SK-N-SH (cell line): Measurements from ENCODE around the gene RAD23B. TPM values are rescaled to one million over a fixed set of nuclear protein-coding genes. Genes with fewer than 3 reads are reported as not detected.

Source experiments
- CTCF ChIA-PET: fragments of 300-600, 350-600 bp; formaldehyde crosslinking; extraction: SDS; loops from one replicate; lab custom pipeline; 2021; lab: Yijun Ruan, JAX
- POLR2A ChIA-PET: fragments of 350-600 bp; sonication (Branson Sonifier 250); formaldehyde crosslinking; extraction: SDS; loops from one replicate; lab custom pipeline; 2020; ENCODE audit warnings: antibody characterized with exemption, inconsistent platforms; lab: Yijun Ruan, JAX
- DNase-seq: peaks from one replicate; pipeline ENCODE4 v3.0.0; 2012
- H2AFZ ChIP-seq: fragments of 200-600 bp; sonication (generic); 2 replicates; pipeline ENCODE4 v1.8.1; 2016; ENCODE audit warnings: antibody characterized with exemption, mild to moderate bottlenecking, low read depth
- H3F3A ChIP-seq: fragments of 200-600 bp; sonication (generic); replicated peaks from 2 replicates; pipeline ENCODE3; 2016; ENCODE audit warnings: antibody characterized with exemption, mild to moderate bottlenecking; ENCODE audit not compliant: insufficient read depth
- H3K27ac ChIP-seq, 2 experiments: fragments of 200-500 bp in 1 of 2; fragments of 200-600 bp in 1 of 2; sonication (Bioruptor generic) in 1 of 2; sonication (generic), shearing (Covaris generic) in 1 of 2; 2 replicates each; pipeline versions ENCODE4 v1.5.1 to v1.6.1; 2014 to 2016; ENCODE audit warnings: low read depth in 2 of 2, inconsistent platforms in 1 of 2, low read length in 1 of 2, mild to moderate bottlenecking in 1 of 2, mixed read lengths in 1 of 2
- H3K27me3 ChIP-seq: fragments of 200-600 bp; sonication (generic), shearing (Covaris generic); 2 replicates; pipeline ENCODE4 v1.6.1; 2016; ENCODE audit warnings: mixed run types; ENCODE audit not compliant: insufficient read depth
- H3K36me3 ChIP-seq, 2 experiments: fragments of 200-500 bp in 1 of 2; fragments of 200-600 bp in 1 of 2; sonication (Bioruptor generic) in 1 of 2; sonication (generic) in 1 of 2; replicated peaks in 1 of 2; 2 replicates each; pipeline versions ENCODE3 to v1.5.1; 2014 to 2016; ENCODE audit warnings: low read length in 1 of 2, mild to moderate bottlenecking in 1 of 2; ENCODE audit not compliant: insufficient read depth in 2 of 2, control insufficient read depth in 1 of 2
- H3K4me1 ChIP-seq, 2 experiments: fragments of 200-500 bp in 1 of 2; fragments of 200-600 bp in 1 of 2; sonication (Bioruptor generic) in 1 of 2; sonication (generic), shearing (Covaris generic) in 1 of 2; 2 replicates each; pipeline versions ENCODE4 v1.5.1 to v1.6.1; 2014 to 2016; ENCODE audit warnings: low read depth in 1 of 2, low read length in 1 of 2, mixed run types in 1 of 2; ENCODE audit not compliant: insufficient read depth in 2 of 2, control insufficient read depth in 1 of 2
- H3K4me2 ChIP-seq: fragments of 200-600 bp; sonication (generic), shearing (Covaris generic); 2 replicates; pipeline ENCODE4 v1.6.1; 2017; ENCODE audit warnings: mixed run types
- H3K4me3 ChIP-seq, 2 experiments: fragments of 200-500 bp in 1 of 2; fragments of 200-600 bp in 1 of 2; sonication (Bioruptor generic) in 1 of 2; sonication (generic), shearing (Covaris generic) in 1 of 2; 2 replicates each; pipeline versions ENCODE4 v1.5.1 to v1.8.1; 2014 to 2016; ENCODE audit warnings: low read depth in 2 of 2, inconsistent platforms in 1 of 2, low read length in 1 of 2, mild to moderate bottlenecking in 1 of 2, mixed read lengths in 1 of 2, moderate library complexity in 1 of 2
- H3K79me2 ChIP-seq: fragments of 200-600 bp; sonication (generic); 2 replicates; pipeline ENCODE4 v1.8.1; 2017; ENCODE audit warnings: mild to moderate bottlenecking; ENCODE audit not compliant: insufficient read depth
- H3K9ac ChIP-seq: fragments of 200-600 bp; sonication (generic); 2 replicates; pipeline ENCODE4 v1.6.1; 2017; ENCODE audit warnings: mixed run types
- H3K9me2 ChIP-seq: fragments of 200-600 bp; sonication (generic); 2 replicates; pipeline ENCODE4 v1.6.1; 2017; ENCODE audit warnings: mixed run types
- H3K9me3 ChIP-seq: fragments of 200-600 bp; sonication (generic); 2 replicates; pipeline ENCODE4 v1.6.1; 2017; ENCODE audit warnings: mixed run types, mild to moderate bottlenecking, moderate library complexity
- H4K20me1 ChIP-seq: fragments of 200-600 bp; sonication (generic); 2 replicates; pipeline ENCODE4 v1.6.1; 2017; ENCODE audit warnings: mild to moderate bottlenecking, mixed run types; ENCODE audit not compliant: insufficient read depth
- CHD2 ChIP-seq: fragments of 150-350 bp; IDR thresholded peaks from 2 replicates; pipeline ENCODE4 v1.6.1; 2018; ENCODE audit warnings: low read length; ENCODE audit not compliant: partially characterized antibody
- EP300 ChIP-seq, 2 experiments: IDR thresholded peaks; 2 replicates each; pipeline versions ENCODE4 v1.4.0 to v1.6.1; 2012; ENCODE audit warnings: borderline replicate concordance in 1 of 2, low read depth in 1 of 2, low read length in 1 of 2
- EZH2phosphoT487 ChIP-seq: fragments of 200-600 bp; sonication (generic); IDR thresholded peaks from 2 replicates; pipeline ENCODE4 v1.6.1; 2017; ENCODE audit warnings: low read depth, mixed run types, mild to moderate bottlenecking, antibody characterized with exemption, moderate library complexity, borderline replicate concordance
- FOSL2 ChIP-seq: IDR thresholded peaks from 2 replicates; pipeline ENCODE4 v1.4.0; 2012; ENCODE audit warnings: low read depth, mild to moderate bottlenecking, moderate library complexity, borderline replicate concordance
- FOXJ3 ChIP-seq: sonication (generic); formaldehyde crosslinking; IDR thresholded peaks from 2 replicates; pipeline ENCODE4 v1.5.1; 2020; ENCODE audit warnings: mild to moderate bottlenecking, missing genetic modification reagents
- JUND ChIP-seq: IDR thresholded peaks from 2 replicates; pipeline ENCODE4 v1.4.0; 2012
- MEF2A ChIP-seq: IDR thresholded peaks from 2 replicates; pipeline ENCODE4 v1.4.0; 2012; ENCODE audit warnings: low read depth, borderline replicate concordance
- NFIC ChIP-seq: IDR thresholded peaks from 2 replicates; pipeline ENCODE4 v1.4.0; 2012; ENCODE audit warnings: borderline replicate concordance
- NRF1 ChIP-seq: IDR thresholded peaks from 2 replicates; pipeline ENCODE4 v1.6.1; 2012; ENCODE audit warnings: low read depth, mild to moderate bottlenecking, low read length
- POLR2AphosphoS5 ChIP-seq: IDR thresholded peaks from 2 replicates; pipeline ENCODE4 v1.6.1; 2012; ENCODE audit warnings: low read depth, low read length
- RAD21 ChIP-seq: IDR thresholded peaks from 2 replicates; pipeline ENCODE4 v1.6.1; 2012; ENCODE audit warnings: mild to moderate bottlenecking, low read length
- RXRA ChIP-seq: IDR thresholded peaks from 2 replicates; pipeline ENCODE4 v1.4.0; 2012; ENCODE audit warnings: low read depth, mild to moderate bottlenecking, borderline replicate concordance
- SMC3 ChIP-seq: IDR thresholded peaks from 2 replicates; pipeline ENCODE4 v1.6.1; 2012; ENCODE audit warnings: low read depth, low read length, improper control_type of control experiment
- TAF1 ChIP-seq: IDR thresholded peaks from 2 replicates; pipeline ENCODE4 v1.6.1; 2012; ENCODE audit warnings: low read depth, mild to moderate bottlenecking, low read length, moderate library complexity, borderline replicate concordance
- TCF12 ChIP-seq: IDR thresholded peaks from 2 replicates; pipeline ENCODE4 v1.4.0; 2012
- WGBS: methylation state at CpG from one replicate; pipeline ENCODE4 v1.1.6; 2017; ENCODE audit warnings: low lambda C conversion rate; 5-methylcytosine and 5-hydroxymethylcytosine counted together
- polyA plus RNA-seq, 3 experiments: library from polyadenylated mRNA; depleted of rRNA; stranded (reverse); fragments of >200 nt; gene quantifications; 2 replicates each; pipeline ENCODE4 v1.2.3, GENCODE V29; 2012
- TF ChIP-seq, protein P1 (sequence below): IDR thresholded peaks from 2 replicates; pipeline ENCODE4 v1.6.1; 2012; ENCODE audit warnings: mild to moderate bottlenecking, low read depth, low read length, moderate library complexity
- TF ChIP-seq, protein P2 (sequence below): IDR thresholded peaks from 2 replicates; pipeline ENCODE4; 2012
- TF ChIP-seq, protein P3 (sequence below): fragments of 150-350 bp; IDR thresholded peaks from 2 replicates; pipeline ENCODE4 v1.6.1; 2017; ENCODE audit warnings: antibody characterized with exemption, low read length, low read depth, borderline replicate concordance
- TF ChIP-seq, protein P4 (sequence below): fragments of 150-350 bp; IDR thresholded peaks from 2 replicates; pipeline ENCODE4 v1.6.1; 2016; ENCODE audit warnings: mild to moderate bottlenecking, low read depth, low read length
- TF ChIP-seq, protein P5 (sequence below): IDR thresholded peaks from 2 replicates; pipeline ENCODE4 v1.4.0; 2012; ENCODE audit warnings: low read depth, borderline replicate concordance
- TF ChIP-seq, protein P6 (sequence below): IDR thresholded peaks from 2 replicates; pipeline ENCODE4 v1.4.0; 2012; ENCODE audit warnings: low read depth
- TF ChIP-seq, protein P7 (sequence below): IDR thresholded peaks from 2 replicates; pipeline ENCODE4 v1.4.0; 2012; ENCODE audit warnings: low read depth, borderline replicate concordance

Gene RAD23B
- polyA plus RNA-seq, 1 of the 3 experiments (the other 2 are of a cell fraction) = 62.9 TPM

DNA sequence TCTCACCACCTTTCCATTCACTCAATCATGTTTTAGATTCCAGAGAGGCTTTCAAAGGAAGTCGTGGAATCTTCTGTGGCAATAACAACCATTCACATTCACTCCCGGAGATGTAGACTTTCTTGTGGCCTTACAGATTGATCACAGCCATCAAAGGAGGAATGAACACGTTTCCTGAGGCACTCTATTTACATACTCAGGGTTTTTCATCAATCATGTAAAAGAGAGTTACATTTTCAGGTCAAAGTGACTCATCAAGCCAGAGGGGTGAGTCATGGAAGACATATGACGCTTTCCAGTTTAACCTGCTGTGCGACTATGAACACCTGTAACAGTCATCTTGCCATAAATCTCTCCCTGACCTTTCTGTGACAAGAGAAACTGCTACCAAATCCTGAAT is 39.3 kb upstream of the RAD23B start:
- 23% methylated on average over 5 of the region's 5 CpGs for WGBS
- no peak overlapping the region for H3K4me2 ChIP-seq
- ChIA-PET CTCF (no interaction called here), POLR2A (no interaction called here)
- no peak for DNase-seq
- H3K36me3 ChIP-seq = no peaks in the 10 kb centered on the region
- no peak overlapping the region for H3K9ac ChIP-seq
- H3K4me1 ChIP-seq = peaks cover 0 to 22% of the 10 kb centered on the region in 2 experiments; a peak in 1 of 4 replicates
- no peaks in the 10 kb centered on the region for H3K79me2 ChIP-seq
- H3K27me3 ChIP-seq = no peaks in the 10 kb centered on the region
- H2AFZ ChIP-seq = no peak overlapping the region
- H3K27ac ChIP-seq = peak overlapping the region in 1 of 2 experiments; percentile 12; a peak in 1 of 4 replicates
- no peaks in the 10 kb centered on the region for H3K9me2 ChIP-seq
- TF ChIP-seq, protein P1, sequence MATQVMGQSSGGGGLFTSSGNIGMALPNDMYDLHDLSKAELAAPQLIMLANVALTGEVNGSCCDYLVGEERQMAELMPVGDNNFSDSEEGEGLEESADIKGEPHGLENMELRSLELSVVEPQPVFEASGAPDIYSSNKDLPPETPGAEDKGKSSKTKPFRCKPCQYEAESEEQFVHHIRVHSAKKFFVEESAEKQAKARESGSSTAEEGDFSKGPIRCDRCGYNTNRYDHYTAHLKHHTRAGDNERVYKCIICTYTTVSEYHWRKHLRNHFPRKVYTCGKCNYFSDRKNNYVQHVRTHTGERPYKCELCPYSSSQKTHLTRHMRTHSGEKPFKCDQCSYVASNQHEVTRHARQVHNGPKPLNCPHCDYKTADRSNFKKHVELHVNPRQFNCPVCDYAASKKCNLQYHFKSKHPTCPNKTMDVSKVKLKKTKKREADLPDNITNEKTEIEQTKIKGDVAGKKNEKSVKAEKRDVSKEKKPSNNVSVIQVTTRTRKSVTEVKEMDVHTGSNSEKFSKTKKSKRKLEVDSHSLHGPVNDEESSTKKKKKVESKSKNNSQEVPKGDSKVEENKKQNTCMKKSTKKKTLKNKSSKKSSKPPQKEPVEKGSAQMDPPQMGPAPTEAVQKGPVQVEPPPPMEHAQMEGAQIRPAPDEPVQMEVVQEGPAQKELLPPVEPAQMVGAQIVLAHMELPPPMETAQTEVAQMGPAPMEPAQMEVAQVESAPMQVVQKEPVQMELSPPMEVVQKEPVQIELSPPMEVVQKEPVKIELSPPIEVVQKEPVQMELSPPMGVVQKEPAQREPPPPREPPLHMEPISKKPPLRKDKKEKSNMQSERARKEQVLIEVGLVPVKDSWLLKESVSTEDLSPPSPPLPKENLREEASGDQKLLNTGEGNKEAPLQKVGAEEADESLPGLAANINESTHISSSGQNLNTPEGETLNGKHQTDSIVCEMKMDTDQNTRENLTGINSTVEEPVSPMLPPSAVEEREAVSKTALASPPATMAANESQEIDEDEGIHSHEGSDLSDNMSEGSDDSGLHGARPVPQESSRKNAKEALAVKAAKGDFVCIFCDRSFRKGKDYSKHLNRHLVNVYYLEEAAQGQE = no peak
- TF ChIP-seq, protein P2, sequence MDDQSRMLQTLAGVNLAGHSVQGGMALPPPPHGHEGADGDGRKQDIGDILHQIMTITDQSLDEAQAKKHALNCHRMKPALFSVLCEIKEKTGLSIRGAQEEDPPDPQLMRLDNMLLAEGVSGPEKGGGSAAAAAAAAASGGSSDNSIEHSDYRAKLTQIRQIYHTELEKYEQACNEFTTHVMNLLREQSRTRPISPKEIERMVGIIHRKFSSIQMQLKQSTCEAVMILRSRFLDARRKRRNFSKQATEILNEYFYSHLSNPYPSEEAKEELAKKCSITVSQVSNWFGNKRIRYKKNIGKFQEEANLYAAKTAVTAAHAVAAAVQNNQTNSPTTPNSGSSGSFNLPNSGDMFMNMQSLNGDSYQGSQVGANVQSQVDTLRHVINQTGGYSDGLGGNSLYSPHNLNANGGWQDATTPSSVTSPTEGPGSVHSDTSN = peak; percentile 86
- no peak for TF ChIP-seq TAF1
- TF ChIP-seq, protein P3, sequence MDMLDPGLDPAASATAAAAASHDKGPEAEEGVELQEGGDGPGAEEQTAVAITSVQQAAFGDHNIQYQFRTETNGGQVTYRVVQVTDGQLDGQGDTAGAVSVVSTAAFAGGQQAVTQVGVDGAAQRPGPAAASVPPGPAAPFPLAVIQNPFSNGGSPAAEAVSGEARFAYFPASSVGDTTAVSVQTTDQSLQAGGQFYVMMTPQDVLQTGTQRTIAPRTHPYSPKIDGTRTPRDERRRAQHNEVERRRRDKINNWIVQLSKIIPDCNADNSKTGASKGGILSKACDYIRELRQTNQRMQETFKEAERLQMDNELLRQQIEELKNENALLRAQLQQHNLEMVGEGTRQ = no peak
- TF ChIP-seq, protein P4, sequence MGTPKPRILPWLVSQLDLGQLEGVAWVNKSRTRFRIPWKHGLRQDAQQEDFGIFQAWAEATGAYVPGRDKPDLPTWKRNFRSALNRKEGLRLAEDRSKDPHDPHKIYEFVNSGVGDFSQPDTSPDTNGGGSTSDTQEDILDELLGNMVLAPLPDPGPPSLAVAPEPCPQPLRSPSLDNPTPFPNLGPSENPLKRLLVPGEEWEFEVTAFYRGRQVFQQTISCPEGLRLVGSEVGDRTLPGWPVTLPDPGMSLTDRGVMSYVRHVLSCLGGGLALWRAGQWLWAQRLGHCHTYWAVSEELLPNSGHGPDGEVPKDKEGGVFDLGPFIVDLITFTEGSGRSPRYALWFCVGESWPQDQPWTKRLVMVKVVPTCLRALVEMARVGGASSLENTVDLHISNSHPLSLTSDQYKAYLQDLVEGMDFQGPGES = no peak
- TF ChIP-seq FOSL2 = peak; percentile 91
- TF ChIP-seq EP300 (IDR thresholded peaks at IDR 0.05; ENCODE audit: borderline replicate concordance in 1 of 2, low read depth in 1 of 2, low read length in 1 of 2) = peak; percentile 31 to 71; a peak in 2 of 4 replicates
- no peak for TF ChIP-seq NRF1
- peak; percentile 15; the same call in 1 of the 2 replicates for TF ChIP-seq POLR2AphosphoS5
- TF ChIP-seq EZH2phosphoT487 = no peak
- TF ChIP-seq, protein P5, sequence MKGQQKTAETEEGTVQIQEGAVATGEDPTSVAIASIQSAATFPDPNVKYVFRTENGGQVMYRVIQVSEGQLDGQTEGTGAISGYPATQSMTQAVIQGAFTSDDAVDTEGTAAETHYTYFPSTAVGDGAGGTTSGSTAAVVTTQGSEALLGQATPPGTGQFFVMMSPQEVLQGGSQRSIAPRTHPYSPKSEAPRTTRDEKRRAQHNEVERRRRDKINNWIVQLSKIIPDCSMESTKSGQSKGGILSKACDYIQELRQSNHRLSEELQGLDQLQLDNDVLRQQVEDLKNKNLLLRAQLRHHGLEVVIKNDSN = no peak
- TF ChIP-seq NFIC = peak; percentile 50; the same call in 1 of the 2 replicates
- TF ChIP-seq CHD2 = no peak
- TF ChIP-seq JUND = peak; percentile 89
- TF ChIP-seq TCF12 = peak; percentile 87
- TF ChIP-seq, protein P6, sequence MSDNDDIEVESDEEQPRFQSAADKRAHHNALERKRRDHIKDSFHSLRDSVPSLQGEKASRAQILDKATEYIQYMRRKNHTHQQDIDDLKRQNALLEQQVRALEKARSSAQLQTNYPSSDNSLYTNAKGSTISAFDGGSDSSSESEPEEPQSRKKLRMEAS = 0 out of 2 replicates have a peak, but pooled peaks have one; percentile 52
- TF ChIP-seq RXRA = peak; percentile 64; the same call in 1 of the 2 replicates
- no peak for TF ChIP-seq RAD21
- TF ChIP-seq, protein P7, sequence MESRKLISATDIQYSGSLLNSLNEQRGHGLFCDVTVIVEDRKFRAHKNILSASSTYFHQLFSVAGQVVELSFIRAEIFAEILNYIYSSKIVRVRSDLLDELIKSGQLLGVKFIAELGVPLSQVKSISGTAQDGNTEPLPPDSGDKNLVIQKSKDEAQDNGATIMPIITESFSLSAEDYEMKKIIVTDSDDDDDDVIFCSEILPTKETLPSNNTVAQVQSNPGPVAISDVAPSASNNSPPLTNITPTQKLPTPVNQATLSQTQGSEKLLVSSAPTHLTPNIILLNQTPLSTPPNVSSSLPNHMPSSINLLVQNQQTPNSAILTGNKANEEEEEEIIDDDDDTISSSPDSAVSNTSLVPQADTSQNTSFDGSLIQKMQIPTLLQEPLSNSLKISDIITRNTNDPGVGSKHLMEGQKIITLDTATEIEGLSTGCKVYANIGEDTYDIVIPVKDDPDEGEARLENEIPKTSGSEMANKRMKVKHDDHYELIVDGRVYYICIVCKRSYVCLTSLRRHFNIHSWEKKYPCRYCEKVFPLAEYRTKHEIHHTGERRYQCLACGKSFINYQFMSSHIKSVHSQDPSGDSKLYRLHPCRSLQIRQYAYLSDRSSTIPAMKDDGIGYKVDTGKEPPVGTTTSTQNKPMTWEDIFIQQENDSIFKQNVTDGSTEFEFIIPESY = peak; percentile 10; the same call in 1 of the 2 replicates
- peak; percentile 27; the same call in 1 of the 2 replicates for TF ChIP-seq MEF2A
- TF ChIP-seq SMC3 = no peak
- no peak for TF ChIP-seq FOXJ3 (CRISPR knock-in tag)
- no peaks in the 10 kb centered on the region for H3K9me3 ChIP-seq
- H3K4me3 ChIP-seq = no peak overlapping the region
- no peaks in the 10 kb centered on the region for H4K20me1 ChIP-seq
- peaks cover 12% of the 10 kb centered on the region for H3F3A ChIP-seq
